ENCODE measurements around the gene MYH6. TPM values are rescaled to one million over a fixed set of nuclear protein-coding genes. Genes with fewer than 3 reads are reported as not detected.
"Not testable (repeated sequence)": the region's sequence is repeated elsewhere in the genome, so short reads cannot be mapped to it uniquely, and the experiment has no call there.

The MYH6 gene
- total RNA-seq, 2 donors from 2014 or later: 0.71 to 0.82 TPM

GRCh38 chr14:23430016-23430722, 22.1 kb upstream of the MYH6 start:
- Mint-ChIP-seq H3K4me3 (no peak overlapping the region), H3K27ac (no peak overlapping the region)
- no peak for ATAC-seq (replicated peaks)

GRCh38 chr14:23428686-23429495, 20.8 kb upstream of the MYH6 start:
- H3K27me3 Mint-ChIP-seq: peaks cover 6% of the 10 kb centered on the region
- H3K9me3 Mint-ChIP-seq: no peaks in the 10 kb centered on the region
- H3K4me3 Mint-ChIP-seq: no peak overlapping the region
- H3K27ac Mint-ChIP-seq: no peak overlapping the region
- H3K36me3 Mint-ChIP-seq (ENCODE audit: low read depth): no peaks in the 10 kb centered on the region
- no peak for ATAC-seq (replicated peaks)
- no peaks in the 10 kb centered on the region for H3K4me1 Mint-ChIP-seq

More at GRCh38 chr14:23430016-23430722, 22.1 kb upstream of the MYH6 start:
- no peaks in the 10 kb centered on the region for H3K9me3 Mint-ChIP-seq
- no peaks in the 10 kb centered on the region for H3K36me3 Mint-ChIP-seq (ENCODE audit: low read depth)
- peaks cover 6% of the 10 kb centered on the region for H3K27me3 Mint-ChIP-seq
- H3K4me1 Mint-ChIP-seq: no peaks in the 10 kb centered on the region

- not testable (repeated sequence) for ATAC-seq (replicated peaks); H3K4me3 Mint-ChIP-seq; H3K9me3 Mint-ChIP-seq; H3K27ac Mint-ChIP-seq; H3K4me1 Mint-ChIP-seq; H3K36me3 Mint-ChIP-seq (ENCODE audit: low read depth); H3K27me3 Mint-ChIP-seq
Observed at GRCh38 chr14:23425798-23426197, 17.7 kb upstream of the MYH6 start.

GRCh38 chr14:23425169-23425568, 17.1 kb upstream of the MYH6 start:
- no peaks in the 10 kb centered on the region for H3K9me3 Mint-ChIP-seq
- H3K27me3 Mint-ChIP-seq: peaks cover 2% of the 10 kb centered on the region
- no peak for ATAC-seq (replicated peaks)
- H3K4me3 Mint-ChIP-seq: no peak overlapping the region
- no peak overlapping the region for H3K27ac Mint-ChIP-seq
- no peaks in the 10 kb centered on the region for H3K4me1 Mint-ChIP-seq
- H3K36me3 Mint-ChIP-seq (ENCODE audit: low read depth): no peaks in the 10 kb centered on the region

- Mint-ChIP-seq H3K27me3 (peaks cover 3% of the 10 kb centered on the region), H3K4me1 (no peaks in the 10 kb centered on the region), H3K36me3 (ENCODE audit: low read depth) (no peaks in the 10 kb centered on the region), H3K9me3 (no peaks in the 10 kb centered on the region), H3K27ac (peak overlapping the region; percentile 32), H3K4me3 (no peak overlapping the region)
- ATAC-seq (replicated peaks): no peak
Observed at GRCh38 chr14:23423657-23424056, 15.6 kb upstream of the MYH6 start.

GRCh38 chr14:23421594-23421993, 13.5 kb upstream of the MYH6 start:
- Mint-ChIP-seq H3K36me3 (ENCODE audit: low read depth) (no peaks in the 10 kb centered on the region), H3K9me3 (no peaks in the 10 kb centered on the region), H3K27me3 (peaks cover 6% of the 10 kb centered on the region), H3K4me3 (peak overlapping the region; percentile 30), H3K4me1 (no peaks in the 10 kb centered on the region), H3K27ac (peak overlapping the region; percentile 67)
- ATAC-seq (replicated peaks): peak; percentile 92

- not testable (repeated sequence) for ATAC-seq (replicated peaks); H3K4me1 Mint-ChIP-seq; H3K36me3 Mint-ChIP-seq (ENCODE audit: low read depth); H3K27ac Mint-ChIP-seq; H3K9me3 Mint-ChIP-seq; H3K4me3 Mint-ChIP-seq
- peaks cover 11% of the 10 kb centered on the region for H3K27me3 Mint-ChIP-seq
Observed at GRCh38 chr14:23419646-23420045, 11.6 kb upstream of the MYH6 start.

- H3K27me3 Mint-ChIP-seq: peaks cover 15% of the 10 kb centered on the region
- no peak for ATAC-seq (replicated peaks)
- no peaks in the 10 kb centered on the region for H3K9me3 Mint-ChIP-seq
- H3K27ac Mint-ChIP-seq: no peak overlapping the region
- no peak overlapping the region for H3K4me3 Mint-ChIP-seq
- H3K36me3 Mint-ChIP-seq (ENCODE audit: low read depth): no peaks in the 10 kb centered on the region
- H3K4me1 Mint-ChIP-seq: no peaks in the 10 kb centered on the region
Observed at GRCh38 chr14:23418021-23418420, 9.9 kb upstream of the MYH6 start.

GRCh38 chr14:23417269-23417668, 9.2 kb upstream of the MYH6 start:
- peaks cover 15% of the 10 kb centered on the region for H3K27me3 Mint-ChIP-seq
- H3K4me1 Mint-ChIP-seq; H3K4me3 Mint-ChIP-seq; ATAC-seq (replicated peaks); H3K9me3 Mint-ChIP-seq; H3K27ac Mint-ChIP-seq; H3K36me3 Mint-ChIP-seq (ENCODE audit: low read depth): not testable (repeated sequence)

- Mint-ChIP-seq H3K4me3 (no peak overlapping the region), H3K36me3 (ENCODE audit: low read depth) (no peaks in the 10 kb centered on the region), H3K9me3 (no peaks in the 10 kb centered on the region), H3K27me3 (peaks cover 17% of the 10 kb centered on the region), H3K27ac (no peak overlapping the region), H3K4me1 (no peaks in the 10 kb centered on the region)
- ATAC-seq (replicated peaks): no peak
Observed at GRCh38 chr14:23416801-23417200, 8.7 kb upstream of the MYH6 start.

- no peaks in the 10 kb centered on the region for H3K36me3 Mint-ChIP-seq (ENCODE audit: low read depth)
Observed at GRCh38 chr14:23415821-23416778, 8.0 kb upstream of the MYH6 start.

GRCh38 chr14:23414906-23415820, 7.1 kb upstream of the MYH6 start:
- Mint-ChIP-seq H3K27me3 (peaks cover 25% of the 10 kb centered on the region), H3K9me3 (no peaks in the 10 kb centered on the region), H3K4me1 (no peaks in the 10 kb centered on the region), H3K4me3 (no peak overlapping the region), H3K36me3 (ENCODE audit: low read depth) (no peaks in the 10 kb centered on the region), H3K27ac (no peak overlapping the region)
- ATAC-seq (replicated peaks): no peak

More at GRCh38 chr14:23415821-23416778, 8.0 kb upstream of the MYH6 start:
- Mint-ChIP-seq H3K27me3 (peaks cover 18% of the 10 kb centered on the region), H3K4me3 (no peak overlapping the region), H3K4me1 (no peaks in the 10 kb centered on the region), H3K9me3 (no peaks in the 10 kb centered on the region), H3K27ac (no peak overlapping the region)
- ATAC-seq (replicated peaks): no peak

GRCh38 chr14:23414254-23414653, 6.2 kb upstream of the MYH6 start:
- Mint-ChIP-seq H3K4me3 (no peak overlapping the region), H3K9me3 (no peaks in the 10 kb centered on the region)
- ATAC-seq (replicated peaks): no peak

More at GRCh38 chr14:23414254-23414653, 6.2 kb upstream of the MYH6 start:
- Mint-ChIP-seq H3K27ac (no peak overlapping the region), H3K27me3 (peaks cover 24% of the 10 kb centered on the region), H3K36me3 (ENCODE audit: low read depth) (no peaks in the 10 kb centered on the region), H3K4me1 (no peaks in the 10 kb centered on the region)

All from activated T-helper 17 cell treated with anti-CD3 and anti-CD28 coated beads, Interleukin-2, amount 50 U/mL, for 72 hours (primary cell).